SK-N-SH (cell line): ENCODE measurements around the gene PACSIN1. TPM values are rescaled to one million over a fixed set of nuclear protein-coding genes. Genes with fewer than 3 reads are reported as not detected.

Experiments used
- CTCF ChIA-PET: fragments of 300-600, 350-600 bp; formaldehyde crosslinking; extraction: SDS; loops from one replicate; lab custom pipeline; 2021; lab: Yijun Ruan, JAX
- POLR2A ChIA-PET: fragments of 350-600 bp; sonication (Branson Sonifier 250); formaldehyde crosslinking; extraction: SDS; loops from one replicate; lab custom pipeline; 2020; ENCODE audit warnings: antibody characterized with exemption, inconsistent platforms; lab: Yijun Ruan, JAX
- DNase-seq: peaks from one replicate; pipeline ENCODE4 v3.0.0; 2012
- H2AFZ ChIP-seq: fragments of 200-600 bp; sonication (generic); 2 replicates; pipeline ENCODE4 v1.8.1; 2016; ENCODE audit warnings: antibody characterized with exemption, mild to moderate bottlenecking, low read depth
- H3F3A ChIP-seq: fragments of 200-600 bp; sonication (generic); replicated peaks from 2 replicates; pipeline ENCODE3; 2016; ENCODE audit warnings: antibody characterized with exemption, mild to moderate bottlenecking; ENCODE audit not compliant: insufficient read depth
- H3K27ac ChIP-seq, 2 experiments: fragments of 200-500 bp in 1 of 2; fragments of 200-600 bp in 1 of 2; sonication (Bioruptor generic) in 1 of 2; sonication (generic), shearing (Covaris generic) in 1 of 2; 2 replicates each; pipeline versions ENCODE4 v1.5.1 to v1.6.1; 2014 to 2016; ENCODE audit warnings: low read depth in 2 of 2, inconsistent platforms in 1 of 2, low read length in 1 of 2, mild to moderate bottlenecking in 1 of 2, mixed read lengths in 1 of 2
- H3K27me3 ChIP-seq: fragments of 200-600 bp; sonication (generic), shearing (Covaris generic); 2 replicates; pipeline ENCODE4 v1.6.1; 2016; ENCODE audit warnings: mixed run types; ENCODE audit not compliant: insufficient read depth
- H3K36me3 ChIP-seq, 2 experiments: fragments of 200-500 bp in 1 of 2; fragments of 200-600 bp in 1 of 2; sonication (Bioruptor generic) in 1 of 2; sonication (generic) in 1 of 2; replicated peaks in 1 of 2; 2 replicates each; pipeline versions ENCODE3 to v1.5.1; 2014 to 2016; ENCODE audit warnings: low read length in 1 of 2, mild to moderate bottlenecking in 1 of 2; ENCODE audit not compliant: insufficient read depth in 2 of 2, control insufficient read depth in 1 of 2
- H3K4me1 ChIP-seq, 2 experiments: fragments of 200-500 bp in 1 of 2; fragments of 200-600 bp in 1 of 2; sonication (Bioruptor generic) in 1 of 2; sonication (generic), shearing (Covaris generic) in 1 of 2; 2 replicates each; pipeline versions ENCODE4 v1.5.1 to v1.6.1; 2014 to 2016; ENCODE audit warnings: low read depth in 1 of 2, low read length in 1 of 2, mixed run types in 1 of 2; ENCODE audit not compliant: insufficient read depth in 2 of 2, control insufficient read depth in 1 of 2
- H3K4me2 ChIP-seq: fragments of 200-600 bp; sonication (generic), shearing (Covaris generic); 2 replicates; pipeline ENCODE4 v1.6.1; 2017; ENCODE audit warnings: mixed run types
- H3K4me3 ChIP-seq, 2 experiments: fragments of 200-500 bp in 1 of 2; fragments of 200-600 bp in 1 of 2; sonication (Bioruptor generic) in 1 of 2; sonication (generic), shearing (Covaris generic) in 1 of 2; 2 replicates each; pipeline versions ENCODE4 v1.5.1 to v1.8.1; 2014 to 2016; ENCODE audit warnings: low read depth in 2 of 2, inconsistent platforms in 1 of 2, low read length in 1 of 2, mild to moderate bottlenecking in 1 of 2, mixed read lengths in 1 of 2, moderate library complexity in 1 of 2
- H3K79me2 ChIP-seq: fragments of 200-600 bp; sonication (generic); 2 replicates; pipeline ENCODE4 v1.8.1; 2017; ENCODE audit warnings: mild to moderate bottlenecking; ENCODE audit not compliant: insufficient read depth
- H3K9ac ChIP-seq: fragments of 200-600 bp; sonication (generic); 2 replicates; pipeline ENCODE4 v1.6.1; 2017; ENCODE audit warnings: mixed run types
- H3K9me2 ChIP-seq: fragments of 200-600 bp; sonication (generic); 2 replicates; pipeline ENCODE4 v1.6.1; 2017; ENCODE audit warnings: mixed run types
- H3K9me3 ChIP-seq: fragments of 200-600 bp; sonication (generic); 2 replicates; pipeline ENCODE4 v1.6.1; 2017; ENCODE audit warnings: mixed run types, mild to moderate bottlenecking, moderate library complexity
- H4K20me1 ChIP-seq: fragments of 200-600 bp; sonication (generic); 2 replicates; pipeline ENCODE4 v1.6.1; 2017; ENCODE audit warnings: mild to moderate bottlenecking, mixed run types; ENCODE audit not compliant: insufficient read depth
- CHD2 ChIP-seq: fragments of 150-350 bp; IDR thresholded peaks from 2 replicates; pipeline ENCODE4 v1.6.1; 2018; ENCODE audit warnings: low read length; ENCODE audit not compliant: partially characterized antibody
- ELF1 ChIP-seq: IDR thresholded peaks from 2 replicates; pipeline ENCODE4 v1.4.0; 2012
- EZH2phosphoT487 ChIP-seq: fragments of 200-600 bp; sonication (generic); IDR thresholded peaks from 2 replicates; pipeline ENCODE4 v1.6.1; 2017; ENCODE audit warnings: low read depth, mixed run types, mild to moderate bottlenecking, antibody characterized with exemption, moderate library complexity, borderline replicate concordance
- FOSL2 ChIP-seq: IDR thresholded peaks from 2 replicates; pipeline ENCODE4 v1.4.0; 2012; ENCODE audit warnings: low read depth, mild to moderate bottlenecking, moderate library complexity, borderline replicate concordance
- IRF3 ChIP-seq: fragments of 150-350 bp; IDR thresholded peaks from 2 replicates; pipeline ENCODE4 v1.6.1; 2016; ENCODE audit warnings: mild to moderate bottlenecking, low read depth, low read length
- MEF2A ChIP-seq: IDR thresholded peaks from 2 replicates; pipeline ENCODE4 v1.4.0; 2012; ENCODE audit warnings: low read depth, borderline replicate concordance
- NFIC ChIP-seq: IDR thresholded peaks from 2 replicates; pipeline ENCODE4 v1.4.0; 2012; ENCODE audit warnings: borderline replicate concordance
- NRF1 ChIP-seq: IDR thresholded peaks from 2 replicates; pipeline ENCODE4 v1.6.1; 2012; ENCODE audit warnings: low read depth, mild to moderate bottlenecking, low read length
- PBX3 ChIP-seq: IDR thresholded peaks from 2 replicates; pipeline ENCODE4; 2012
- POLR2AphosphoS5 ChIP-seq: IDR thresholded peaks from 2 replicates; pipeline ENCODE4 v1.6.1; 2012; ENCODE audit warnings: low read depth, low read length
- RFX5 ChIP-seq: IDR thresholded peaks from 2 replicates; pipeline ENCODE4 v1.6.1; 2012; ENCODE audit warnings: mild to moderate bottlenecking, improper control_type of control experiment, low read length
- SIN3A ChIP-seq: IDR thresholded peaks from 2 replicates; pipeline ENCODE4 v1.6.1; 2012; ENCODE audit warnings: low read depth, mild to moderate bottlenecking, low read length, moderate library complexity, borderline replicate concordance
- SMC3 ChIP-seq: IDR thresholded peaks from 2 replicates; pipeline ENCODE4 v1.6.1; 2012; ENCODE audit warnings: low read depth, low read length, improper control_type of control experiment
- TAF1 ChIP-seq: IDR thresholded peaks from 2 replicates; pipeline ENCODE4 v1.6.1; 2012; ENCODE audit warnings: low read depth, mild to moderate bottlenecking, low read length, moderate library complexity, borderline replicate concordance
- TCF12 ChIP-seq: IDR thresholded peaks from 2 replicates; pipeline ENCODE4 v1.4.0; 2012
- TEAD4 ChIP-seq: IDR thresholded peaks from 2 replicates; pipeline ENCODE4 v1.4.0; 2012; ENCODE audit warnings: mild to moderate bottlenecking, borderline replicate concordance; ENCODE audit not compliant: insufficient read depth
- USF2 ChIP-seq: fragments of 150-350 bp; IDR thresholded peaks from 2 replicates; pipeline ENCODE4 v1.6.1; 2017; ENCODE audit warnings: antibody characterized with exemption, low read length, low read depth, borderline replicate concordance
- YY1 ChIP-seq: IDR thresholded peaks from 2 replicates; pipeline ENCODE4 v1.4.0; 2012; ENCODE audit warnings: low read depth, mild to moderate bottlenecking
- ZBTB33 ChIP-seq: IDR thresholded peaks from 2 replicates; pipeline ENCODE4 v1.4.0; 2012; ENCODE audit warnings: low read depth, borderline replicate concordance
- WGBS: methylation state at CpG from one replicate; pipeline ENCODE4 v1.1.6; 2017; ENCODE audit warnings: low lambda C conversion rate; 5-methylcytosine and 5-hydroxymethylcytosine counted together
- polyA plus RNA-seq, 3 experiments: library from polyadenylated mRNA; depleted of rRNA; stranded (reverse); fragments of >200 nt; gene quantifications; 2 replicates each; pipeline ENCODE4 v1.2.3, GENCODE V29; 2012
- TF ChIP-seq, protein P1 (sequence below): fragments of 200-600 bp; sonication (generic); IDR thresholded peaks from 2 replicates; pipeline ENCODE4 v1.6.1; 2017; ENCODE audit warnings: antibody characterized with exemption, mild to moderate bottlenecking, moderate library complexity

The PACSIN1 gene
- polyA plus RNA-seq, 1 of the 3 experiments (the other 2 are of a cell fraction) = 0.05 TPM

DNA sequence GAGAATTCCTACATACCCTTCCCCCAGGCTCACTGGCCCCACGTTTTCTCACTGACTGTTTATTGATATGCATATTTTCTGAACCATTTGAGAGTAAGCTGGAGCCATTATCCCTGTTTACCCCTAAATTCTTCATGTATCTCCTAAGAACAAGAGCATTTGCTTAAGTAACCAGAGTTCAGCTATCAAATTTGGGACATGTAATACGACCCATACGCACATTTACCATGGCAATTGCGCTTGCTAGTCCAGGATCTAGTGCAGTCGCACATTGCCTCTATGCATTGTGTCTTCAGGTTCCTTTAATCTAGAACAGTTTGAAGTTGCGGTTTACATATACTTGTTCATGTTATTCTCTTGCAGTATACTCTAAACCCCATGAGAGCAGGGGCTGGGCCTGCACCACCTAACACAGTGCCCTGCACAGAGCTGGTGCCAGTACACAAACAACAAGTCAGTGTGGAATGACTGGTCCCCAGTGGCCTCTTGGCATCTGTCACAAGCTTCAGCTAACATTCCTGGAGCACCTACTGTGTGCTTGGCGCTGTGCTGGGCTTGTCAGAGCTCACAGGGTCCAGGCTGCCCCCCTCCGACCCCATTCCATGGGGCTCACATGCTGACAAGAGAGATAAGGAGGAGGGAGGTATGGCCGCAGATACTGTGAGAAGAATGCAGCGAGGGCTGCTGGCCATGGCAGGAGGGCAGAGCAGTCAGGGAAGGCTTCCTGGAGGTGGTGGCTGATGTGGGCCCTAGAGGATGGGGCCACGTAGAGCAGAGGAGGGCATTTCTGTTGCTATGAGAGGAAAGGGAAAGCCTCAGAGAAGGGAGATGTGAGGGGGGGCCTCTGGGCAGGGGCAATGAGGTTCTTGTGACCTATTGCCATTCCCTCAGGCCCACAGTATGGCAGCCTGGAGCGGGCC is 62.1 kb downstream of the PACSIN1 start:
- H3K27me3 ChIP-seq = no peaks in the 10 kb centered on the region
- no peaks in the 10 kb centered on the region for H3K36me3 ChIP-seq
- WGBS = 82% methylated on average over 10 of the region's 12 CpGs
- TF ChIP-seq PBX3 (no peak), FOSL2 (no peak), NFIC (no peak), POLR2AphosphoS5 (no peak), ELF1 (no peak), YY1 (no peak), ZBTB33 (no peak), TCF12 (no peak), USF2 (no peak), SIN3A (no peak), MEF2A (no peak), SMC3 (no peak), IRF3 (no peak), EZH2phosphoT487 (no peak), RFX5 (no peak), CHD2 (no peak), NRF1 (no peak), TAF1 (no peak), TEAD4 (no peak)
- TF ChIP-seq, protein P1, sequence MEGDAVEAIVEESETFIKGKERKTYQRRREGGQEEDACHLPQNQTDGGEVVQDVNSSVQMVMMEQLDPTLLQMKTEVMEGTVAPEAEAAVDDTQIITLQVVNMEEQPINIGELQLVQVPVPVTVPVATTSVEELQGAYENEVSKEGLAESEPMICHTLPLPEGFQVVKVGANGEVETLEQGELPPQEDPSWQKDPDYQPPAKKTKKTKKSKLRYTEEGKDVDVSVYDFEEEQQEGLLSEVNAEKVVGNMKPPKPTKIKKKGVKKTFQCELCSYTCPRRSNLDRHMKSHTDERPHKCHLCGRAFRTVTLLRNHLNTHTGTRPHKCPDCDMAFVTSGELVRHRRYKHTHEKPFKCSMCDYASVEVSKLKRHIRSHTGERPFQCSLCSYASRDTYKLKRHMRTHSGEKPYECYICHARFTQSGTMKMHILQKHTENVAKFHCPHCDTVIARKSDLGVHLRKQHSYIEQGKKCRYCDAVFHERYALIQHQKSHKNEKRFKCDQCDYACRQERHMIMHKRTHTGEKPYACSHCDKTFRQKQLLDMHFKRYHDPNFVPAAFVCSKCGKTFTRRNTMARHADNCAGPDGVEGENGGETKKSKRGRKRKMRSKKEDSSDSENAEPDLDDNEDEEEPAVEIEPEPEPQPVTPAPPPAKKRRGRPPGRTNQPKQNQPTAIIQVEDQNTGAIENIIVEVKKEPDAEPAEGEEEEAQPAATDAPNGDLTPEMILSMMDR = no peak
- no peaks in the 10 kb centered on the region for H3K79me2 ChIP-seq
- no peaks in the 10 kb centered on the region for H3F3A ChIP-seq
- H3K4me1 ChIP-seq = peaks cover 4 to 27% of the 10 kb centered on the region in 2 experiments; a peak in 1 of 4 replicates
- no peak overlapping the region for H2AFZ ChIP-seq
- ChIA-PET CTCF (interaction anchor here (0.6 to 3.7 kb wide), 18 partner anchors 9 to 612 kb away, joined by 3 to 36 read pairs (median 4); partner anchors contain the start of genes HMGA1 and SMIM29), POLR2A (no interaction called here)
- DNase-seq = no peak
- no peak overlapping the region for H3K4me3 ChIP-seq
- no peaks in the 10 kb centered on the region for H3K9me2 ChIP-seq
- no peak overlapping the region for H3K9ac ChIP-seq
- no peaks in the 10 kb centered on the region for H4K20me1 ChIP-seq
- H3K9me3 ChIP-seq = no peaks in the 10 kb centered on the region
- no peak overlapping the region for H3K4me2 ChIP-seq
- no peak overlapping the region for H3K27ac ChIP-seq
